Fibroblast of peridontal ligament (primary cell): ENCODE data around the gene RFTN2.
"Not testable (repeated sequence)": the region's sequence is repeated elsewhere in the genome, so short reads cannot be mapped to it uniquely, and the experiment has no call there.

Experiments
- DNase-seq: peaks from one replicate; pipeline ENCODE4 v3.0.0-alpha.2; 2010; ENCODE audit errors: extremely low read depth

Gene RFTN2

GRCh38 chr2:197675246-197675645 is at the start of gene RFTN2:
TSS of gene RFTN2 (minus strand) at chr2:197675587. CDS start at chr2:197675458, 129 bp downstream.
- peak; percentile 62 for DNase-seq

- DNase-seq: no peak
Observed at GRCh38 chr2:197717863-197718262, 42.5 kb upstream of the RFTN2 start.

- no peak for DNase-seq
Observed at GRCh38 chr2:197713271-197713670, 37.9 kb upstream of the RFTN2 start.

- DNase-seq: no peak
Observed at GRCh38 chr2:197711578-197711977, 36.2 kb upstream of the RFTN2 start.

GRCh38 chr2:197710424-197711042 is 35.1 kb upstream of the RFTN2 start:
- DNase-seq: no peak

- not testable (repeated sequence) for DNase-seq
Observed at GRCh38 chr2:197709140-197709539, 33.8 kb upstream of the RFTN2 start.

- DNase-seq: peak; percentile 55
Observed at GRCh38 chr2:197708331-197708730, 32.9 kb upstream of the RFTN2 start.

- peak; percentile 76 for DNase-seq
Observed at GRCh38 chr2:197707316-197708213, 32.2 kb upstream of the RFTN2 start.

- DNase-seq: no peak
Observed at GRCh38 chr2:197706839-197707207, 31.4 kb upstream of the RFTN2 start.

- DNase-seq: no peak
Observed at GRCh38 chr2:197705912-197706838, 30.8 kb upstream of the RFTN2 start.

GRCh38 chr2:197705121-197705911 is 29.9 kb upstream of the RFTN2 start, which contains the start of gene MARS2:
TSS of gene MARS2 (plus strand) at chr2:197705369. CDS start at chr2:197705406, 37 bp downstream.
- DNase-seq: peak; percentile 87

GRCh38 chr2:197704434-197705120 is 29.2 kb upstream of the RFTN2 start:
- DNase-seq: peak; percentile 16

- DNase-seq: no peak
Observed at GRCh38 chr2:197700960-197701359, 25.6 kb upstream of the RFTN2 start.

- not testable (repeated sequence) for DNase-seq
Observed at GRCh38 chr2:197699724-197700123, 24.3 kb upstream of the RFTN2 start.

- not testable (repeated sequence) for DNase-seq
Observed at GRCh38 chr2:197696571-197696970, 21.2 kb upstream of the RFTN2 start.

GRCh38 chr2:197695971-197696370 is 20.6 kb upstream of the RFTN2 start:
- not testable (repeated sequence) for DNase-seq

GRCh38 chr2:197695206-197695605 is 19.8 kb upstream of the RFTN2 start:
- not testable (repeated sequence) for DNase-seq

GRCh38 chr2:197677483-197677882 is 2.1 kb upstream of the RFTN2 start:
- DNase-seq: peak; percentile 25

GRCh38 chr2:197677056-197677455 is 1.7 kb upstream of the RFTN2 start:
- no peak for DNase-seq

- DNase-seq: peak; percentile 83
Observed at GRCh38 chr2:197675711-197676188, 363 bp upstream of the RFTN2 start.
